ENCODE measurements around the gene VWA3A.
"Not testable (repeated sequence)": the region's sequence is repeated elsewhere in the genome, so short reads cannot be mapped to it uniquely, and the experiment has no call there.

VWA3A gene, protein sequence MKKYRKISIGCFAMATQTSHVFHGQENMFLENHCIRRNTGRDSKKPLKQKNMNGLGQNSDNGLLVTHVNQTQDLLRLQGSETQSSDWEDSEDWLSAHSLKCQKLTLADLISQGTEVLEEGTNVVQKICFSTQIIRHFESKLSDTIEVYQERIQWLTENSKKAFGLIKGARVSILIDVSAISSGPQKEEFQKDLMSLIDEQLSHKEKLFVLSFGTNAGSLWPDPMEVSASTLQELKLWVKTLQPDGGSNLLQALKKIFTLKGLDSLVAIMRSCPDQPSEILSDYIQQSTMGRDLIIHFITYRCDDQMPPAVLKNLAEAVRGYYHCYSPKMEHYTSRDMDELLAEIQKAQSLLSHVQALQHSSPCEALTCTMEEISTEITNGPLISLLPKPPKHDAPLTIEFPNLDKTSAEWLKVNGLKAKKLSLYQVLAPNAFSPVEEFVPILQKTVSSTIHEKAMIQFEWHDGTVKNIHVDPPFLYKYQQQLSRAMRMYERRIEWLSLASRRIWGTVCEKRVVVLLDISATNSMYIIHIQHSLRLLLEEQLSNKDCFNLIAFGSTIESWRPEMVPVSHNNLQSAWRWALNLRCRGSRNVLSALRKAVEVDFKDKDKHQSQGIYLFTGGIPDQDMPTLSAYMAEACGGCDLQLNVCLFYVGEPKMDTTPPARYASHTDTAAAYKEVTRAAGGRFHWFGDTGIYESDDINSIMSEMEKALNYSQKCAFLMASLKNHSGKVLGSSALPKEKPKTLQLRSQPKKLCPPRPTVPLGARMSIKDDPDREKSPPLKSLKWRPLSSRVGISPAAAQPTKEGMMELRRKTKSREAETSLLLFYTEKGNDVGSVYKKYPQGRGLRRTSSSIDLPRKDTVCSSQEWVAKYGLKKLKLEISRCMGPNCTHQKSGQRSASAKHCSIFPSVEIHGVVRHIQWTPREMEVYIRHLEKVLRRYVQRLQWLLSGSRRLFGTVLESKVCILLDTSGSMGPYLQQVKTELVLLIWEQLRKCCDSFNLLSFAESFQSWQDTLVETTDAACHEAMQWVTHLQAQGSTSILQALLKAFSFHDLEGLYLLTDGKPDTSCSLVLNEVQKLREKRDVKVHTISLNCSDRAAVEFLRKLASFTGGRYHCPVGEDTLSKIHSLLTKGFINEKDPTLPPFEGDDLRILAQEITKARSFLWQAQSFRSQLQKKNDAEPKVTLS

DNA sequence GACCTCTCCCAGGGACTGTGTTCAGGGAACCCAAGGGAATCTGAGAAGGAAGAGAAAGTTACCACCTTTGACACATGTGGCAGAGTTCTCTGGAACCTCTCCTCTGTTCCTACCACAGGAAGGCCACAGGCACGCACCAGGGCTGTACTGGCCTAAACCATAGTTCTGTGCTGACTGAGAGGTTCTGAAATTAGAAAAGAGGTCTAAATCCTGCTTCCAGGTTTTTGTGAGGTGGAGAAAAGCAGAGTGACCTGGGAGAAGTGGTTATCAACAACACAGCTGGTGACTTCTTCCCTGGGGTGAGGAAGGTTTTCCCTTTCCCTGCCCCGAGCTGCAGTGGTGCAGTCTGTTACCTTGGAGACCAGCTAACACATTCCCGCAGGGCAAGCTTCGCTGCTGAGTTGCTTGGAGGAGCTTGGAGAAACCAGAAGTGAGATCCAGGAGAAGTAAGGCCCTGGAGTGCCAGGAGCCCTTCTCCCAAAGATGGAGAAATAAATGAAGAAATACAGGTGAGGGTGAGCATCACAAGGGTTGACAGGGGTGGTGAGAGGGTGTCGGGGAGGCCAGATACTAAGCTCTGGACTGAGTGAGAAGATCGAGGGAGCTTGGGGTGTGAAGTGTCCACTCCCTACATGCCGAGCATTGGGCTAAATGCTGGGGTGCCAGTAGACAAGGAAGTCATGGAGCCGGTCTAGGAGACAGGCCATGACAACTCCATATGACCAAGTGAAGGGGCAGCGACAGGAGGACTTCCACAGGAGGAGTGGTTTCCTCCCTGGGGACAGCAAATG lies at the start of gene VWA3A:
Gene VWA3A (plus strand): TSS at position 399 of the 791 bp plus-strand sequence. CDS start 97 bp downstream, at position 496.
- no peak for DNase-seq

DNA sequence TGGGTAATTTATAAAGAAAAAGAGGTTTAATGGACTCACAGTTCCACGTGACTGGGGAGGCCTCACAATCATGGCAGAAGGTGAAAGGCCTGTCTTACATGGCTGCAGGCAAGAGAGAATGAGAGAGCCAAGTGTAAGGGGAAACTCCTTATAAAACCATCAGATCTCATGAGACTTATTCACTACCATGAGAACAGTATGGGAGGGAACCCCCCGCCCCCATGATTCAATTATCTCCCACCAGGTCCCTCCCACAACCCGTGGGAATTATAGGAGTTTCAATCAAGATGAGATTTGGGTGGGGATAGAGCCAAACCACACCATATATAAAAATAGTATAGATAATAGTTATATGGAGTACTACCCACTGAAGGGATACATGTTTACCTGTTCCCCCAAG lies 48.5 kb upstream of the VWA3A start:
- DNase-seq: not testable (repeated sequence)

DNA sequence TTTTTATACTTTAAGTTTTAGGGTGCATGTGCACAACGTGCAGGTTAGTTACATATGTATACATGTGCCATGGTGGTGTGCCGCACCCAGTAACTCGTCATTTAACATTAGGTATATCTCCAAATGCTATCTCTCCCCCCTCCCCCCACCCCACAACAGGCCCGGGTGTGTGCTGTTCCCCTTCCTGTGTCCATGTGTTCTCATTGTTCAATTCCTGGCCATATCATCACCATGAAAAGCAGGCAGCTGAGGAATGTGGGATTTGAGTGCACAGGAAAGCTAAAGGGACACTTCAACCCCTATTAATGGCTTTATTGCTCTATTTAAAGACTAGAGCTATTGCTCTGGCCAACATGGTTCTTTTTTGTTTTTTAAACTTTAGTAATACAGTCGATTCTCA lies 46.5 kb upstream of the VWA3A start:
- DNase-seq: not testable (repeated sequence)

DNA sequence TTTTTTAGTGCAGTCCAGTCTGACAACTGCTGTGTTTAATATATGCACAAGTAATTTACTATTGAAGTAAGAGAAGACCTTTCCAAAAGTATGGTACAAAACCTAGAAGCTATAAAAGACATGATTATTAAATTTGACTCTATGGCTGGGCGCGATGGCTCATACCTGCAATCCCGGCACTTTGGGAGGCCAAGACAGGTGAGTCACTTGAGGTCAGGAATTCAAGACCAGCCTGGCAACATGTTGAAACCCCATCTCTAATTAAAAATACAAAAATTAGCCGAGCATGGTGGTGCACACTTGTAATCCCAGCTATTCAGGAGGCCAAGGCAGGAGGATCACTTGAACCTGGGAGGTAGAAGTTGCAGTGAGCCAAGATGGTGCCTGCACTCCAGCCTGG lies 41.4 kb upstream of the VWA3A start:
- no peak for DNase-seq

DNA sequence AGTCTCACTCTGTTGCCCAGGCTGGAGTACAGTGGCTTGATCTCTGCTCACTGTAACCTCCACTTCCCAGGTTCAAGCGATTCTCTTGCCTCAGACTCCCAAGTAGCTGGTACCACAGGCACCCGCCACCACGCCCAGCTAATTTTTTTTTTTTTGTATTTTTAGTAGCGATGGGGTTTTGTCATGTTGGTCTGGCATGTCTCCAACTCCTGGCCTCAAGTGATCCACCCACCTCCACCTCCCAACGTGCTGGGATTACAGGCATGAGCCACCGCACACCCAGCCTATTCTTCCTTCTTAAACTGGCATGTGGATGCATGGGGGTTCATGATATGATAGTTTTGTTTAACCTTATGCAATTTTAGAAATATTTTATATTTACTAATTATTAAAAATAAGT lies 39.4 kb upstream of the VWA3A start:
- no peak for DNase-seq

DNA sequence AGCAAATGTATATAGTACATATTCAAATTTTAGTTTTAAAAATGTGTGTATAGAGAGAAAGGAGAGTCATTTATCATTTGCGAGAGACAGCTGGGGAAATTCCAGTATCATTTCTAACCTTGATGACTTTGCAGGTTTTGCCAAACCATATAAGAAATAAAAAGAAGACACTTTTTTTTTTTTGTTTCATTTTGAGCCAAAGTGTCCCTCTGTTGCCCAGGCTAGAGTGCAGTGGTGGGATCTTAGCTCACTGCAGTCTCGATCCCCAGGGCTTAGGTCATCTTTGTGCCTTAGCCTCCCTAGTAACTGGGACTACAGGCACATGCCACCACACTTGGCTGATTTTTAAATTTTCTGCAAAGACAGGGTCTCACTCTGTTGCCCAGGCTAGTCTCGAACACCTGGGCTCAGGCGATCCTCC lies 38.4 kb upstream of the VWA3A start:
- no peak for DNase-seq

DNA sequence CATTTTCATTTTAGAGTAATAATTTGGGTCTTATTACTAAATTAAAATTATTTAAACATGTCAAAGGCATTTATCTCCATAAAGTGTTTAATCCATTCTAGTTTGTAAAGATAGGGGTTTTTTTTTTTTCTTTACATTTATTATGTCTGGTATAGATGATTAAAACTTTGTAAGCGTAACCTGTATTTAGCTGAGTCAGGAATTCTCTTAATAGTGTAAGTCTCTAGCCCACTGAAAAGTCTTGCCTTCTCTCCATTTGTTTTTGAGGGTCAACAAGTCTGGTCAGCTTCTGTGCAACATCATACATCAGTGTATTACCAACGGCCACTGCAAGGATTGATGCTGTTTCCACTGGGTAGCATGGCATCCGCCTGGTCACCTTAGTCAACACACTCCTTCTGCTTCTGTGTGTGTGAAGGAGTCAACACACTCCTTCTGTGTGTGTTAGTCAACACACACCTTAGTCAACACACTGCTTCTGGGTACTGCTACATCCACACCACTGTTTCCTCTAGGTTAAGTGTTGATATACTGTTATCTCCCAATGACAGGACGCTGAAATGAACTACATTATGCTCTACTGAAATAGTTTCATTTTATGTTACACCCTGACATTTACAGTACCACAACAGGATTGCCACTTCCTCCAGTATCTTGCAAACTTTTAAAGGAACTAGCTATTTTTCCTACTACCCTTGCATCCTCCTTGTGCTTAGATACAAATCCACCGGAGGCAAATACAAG lies 37.3 kb upstream of the VWA3A start:
- DNase-seq: no peak

DNA sequence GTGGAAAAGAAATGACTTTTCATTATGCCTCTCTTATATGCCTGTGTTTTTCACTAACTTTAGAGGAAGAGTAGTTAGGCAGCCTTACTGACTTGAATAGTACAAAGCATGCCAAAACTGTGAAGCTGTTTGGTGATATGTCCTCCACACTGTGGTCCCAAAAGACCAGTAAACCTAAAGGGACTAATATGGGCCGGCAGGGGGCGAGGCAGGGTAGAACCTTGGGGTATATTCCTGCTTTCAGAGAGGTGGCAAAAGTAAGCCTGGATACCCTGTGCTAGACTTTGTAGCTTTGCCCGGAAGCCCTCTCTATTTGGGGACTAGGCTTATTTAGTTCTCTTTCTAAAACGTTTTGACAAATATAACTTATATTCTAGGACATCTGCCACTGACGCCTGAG lies 36.5 kb upstream of the VWA3A start:
- DNase-seq: no peak

DNA sequence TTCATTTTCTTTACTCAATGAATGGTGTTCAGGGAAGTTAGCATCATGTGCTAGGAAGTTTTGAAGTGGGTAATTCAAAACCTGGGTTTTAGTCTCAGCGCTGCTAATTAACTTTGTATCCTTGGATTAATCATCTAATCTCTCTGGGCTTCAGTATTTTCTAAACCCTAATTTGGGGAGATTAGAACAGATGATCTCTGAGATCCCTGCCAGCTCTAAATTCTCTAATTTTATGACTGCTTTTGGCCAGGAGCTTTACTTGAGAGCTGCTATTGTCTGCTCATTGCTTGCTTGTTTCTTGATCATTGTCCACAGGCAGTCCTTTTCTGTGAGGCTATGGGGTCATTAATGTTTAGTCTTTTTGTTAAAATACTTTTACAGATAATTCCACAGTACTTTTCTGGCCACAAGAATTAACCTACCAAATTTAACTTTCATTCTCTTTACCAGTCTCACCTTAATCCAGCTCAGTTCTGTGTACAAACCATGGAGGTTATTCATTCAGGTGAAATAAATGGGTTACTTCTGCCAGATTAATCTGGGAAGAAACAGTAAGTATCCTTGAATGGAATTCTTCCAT lies 28.4 kb upstream of the VWA3A start:
- no peak for DNase-seq

DNA sequence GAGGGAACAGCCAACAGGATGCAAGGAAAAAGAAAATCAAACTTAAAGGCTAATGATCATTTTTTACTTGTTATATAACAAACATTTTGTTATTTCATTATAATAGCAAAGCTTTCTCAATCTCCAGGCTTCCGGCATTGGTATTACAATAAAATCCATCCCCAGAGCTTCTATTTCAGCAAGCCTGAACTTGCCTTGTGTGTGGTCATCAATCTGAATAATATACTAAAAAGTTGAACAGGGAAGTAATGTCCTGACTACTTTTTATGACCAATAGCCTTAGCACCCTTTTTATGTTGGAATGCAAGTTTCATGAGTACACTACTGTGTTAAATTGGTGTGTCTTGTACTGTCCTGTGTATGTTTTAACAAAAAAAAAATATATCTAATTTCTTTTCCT lies 27.1 kb upstream of the VWA3A start:
- no peak for DNase-seq

DNA sequence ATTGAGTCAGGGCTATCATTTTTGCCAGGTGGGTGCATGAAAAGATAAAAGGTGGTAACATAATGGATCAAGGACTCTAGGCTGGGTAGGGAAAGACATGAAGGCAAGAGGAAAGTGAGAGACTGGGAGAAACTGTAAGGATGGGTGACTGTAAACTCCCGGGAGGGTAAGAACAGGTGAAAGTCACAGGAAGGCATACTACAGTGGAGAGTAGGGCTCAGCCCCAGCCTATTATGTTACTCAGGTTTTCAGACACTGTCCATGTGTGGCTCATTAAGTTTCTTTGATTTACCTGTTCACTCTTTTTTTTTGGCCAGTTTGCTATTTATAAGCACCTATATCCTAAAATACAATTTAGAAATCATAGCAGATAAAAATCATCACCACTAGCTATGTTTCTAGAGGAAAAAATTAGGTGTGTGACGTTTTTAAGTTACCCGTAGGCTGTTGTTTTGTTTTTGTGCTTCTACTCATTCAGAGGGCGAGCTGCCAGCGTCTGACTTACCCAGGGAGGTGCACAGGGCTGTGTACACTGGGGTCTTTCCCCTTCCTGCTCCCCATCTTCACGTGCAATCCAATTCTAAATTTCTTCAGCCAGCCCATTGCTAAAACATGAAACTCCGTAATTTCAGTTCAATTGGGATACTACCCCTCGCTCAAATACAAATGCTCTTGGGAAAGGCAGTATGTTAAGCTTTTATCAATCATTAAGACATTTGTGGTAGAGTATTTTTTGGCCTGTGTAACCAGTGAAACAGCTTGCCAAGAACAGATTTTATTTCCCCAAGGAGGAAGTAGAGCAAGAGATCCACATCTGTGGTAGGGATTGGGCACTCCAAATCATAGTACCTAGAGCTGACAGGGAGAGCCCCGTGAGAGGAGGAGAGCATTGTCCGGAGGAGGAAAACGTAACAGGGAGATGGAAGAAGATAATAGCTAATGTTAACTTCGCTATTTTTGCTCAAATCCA lies 21.7 kb upstream of the VWA3A start:
- no peak for DNase-seq

DNA sequence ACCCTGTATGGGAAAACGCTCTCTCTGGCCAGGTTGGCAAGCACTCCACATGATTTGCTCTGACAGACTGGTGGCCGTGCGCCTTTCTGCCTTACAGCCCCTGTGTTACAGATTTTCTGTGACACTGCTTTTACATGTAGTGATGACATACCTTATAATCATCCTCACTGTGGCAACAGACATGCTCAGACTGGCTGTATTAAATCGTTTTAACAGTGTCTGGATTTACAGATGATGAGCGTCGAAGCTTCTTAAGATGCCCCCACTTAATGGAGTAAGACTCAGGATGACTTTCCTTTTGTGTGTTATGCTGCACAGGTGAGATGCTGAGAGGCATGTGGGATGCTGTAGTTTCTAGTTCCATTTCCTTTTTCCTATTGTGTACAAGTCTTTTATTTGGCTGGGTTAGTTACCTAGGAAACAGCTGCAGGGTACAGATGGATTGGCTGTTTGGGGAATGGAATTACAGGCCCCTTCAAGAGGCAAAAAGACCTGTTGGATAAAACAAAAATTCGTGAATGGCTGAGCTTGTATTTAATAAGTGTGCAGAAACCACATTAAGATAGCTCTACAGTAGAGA lies 20.9 kb upstream of the VWA3A start:
- no peak for DNase-seq

DNA sequence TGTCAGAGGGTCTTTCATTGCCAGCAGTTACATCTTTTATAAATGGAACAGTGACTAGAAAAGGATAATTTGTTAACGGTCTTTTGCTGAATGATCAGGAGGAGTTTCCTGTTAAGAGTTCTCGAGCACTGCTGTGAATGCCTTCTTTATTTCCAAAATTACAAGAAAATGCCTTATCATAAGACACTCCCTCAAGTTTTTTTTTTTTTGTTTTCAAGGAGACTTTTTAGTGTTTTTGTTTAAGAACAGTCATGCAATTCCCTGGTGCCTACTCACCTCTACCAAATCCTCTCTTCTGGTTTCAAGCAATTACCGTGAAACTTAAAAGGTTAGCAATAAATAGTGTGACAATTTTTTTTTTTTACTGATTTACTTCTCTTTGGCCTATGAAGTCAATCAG lies 19.0 kb upstream of the VWA3A start:
- no peak for DNase-seq

DNA sequence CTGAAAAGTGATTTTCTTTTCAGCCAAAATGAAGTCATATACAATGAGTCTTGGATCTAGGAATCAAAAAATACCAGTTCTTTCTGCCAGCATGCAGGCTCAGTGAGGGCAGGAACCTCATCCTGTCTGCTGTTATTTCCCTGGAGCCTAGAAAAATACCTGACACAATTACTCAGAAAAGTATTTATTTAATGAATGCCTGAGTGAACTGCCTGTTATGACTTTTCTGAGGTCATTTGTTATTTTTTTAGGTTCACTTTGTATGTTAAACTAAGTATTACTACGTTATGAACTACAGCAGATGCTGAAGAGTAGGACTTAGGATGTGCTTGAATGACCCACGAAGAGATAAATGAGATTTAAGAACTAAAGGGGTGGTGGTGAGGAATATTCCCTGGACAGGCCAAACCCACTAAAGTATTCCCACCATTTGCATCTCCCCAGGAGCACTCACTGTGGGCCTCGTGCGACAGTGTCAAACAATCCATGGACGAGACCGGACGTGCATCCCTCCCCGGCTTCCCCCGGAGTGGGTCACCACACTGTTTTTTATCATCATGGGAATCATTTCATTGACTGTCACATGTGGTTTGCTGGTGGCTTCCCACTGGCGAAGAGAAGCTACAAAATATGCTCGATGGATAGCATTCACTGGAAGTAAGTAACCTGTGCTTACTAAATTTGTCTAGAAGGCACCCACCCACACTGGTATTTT lies 17.1 kb upstream of the VWA3A start:
- DNase-seq: no peak

DNA sequence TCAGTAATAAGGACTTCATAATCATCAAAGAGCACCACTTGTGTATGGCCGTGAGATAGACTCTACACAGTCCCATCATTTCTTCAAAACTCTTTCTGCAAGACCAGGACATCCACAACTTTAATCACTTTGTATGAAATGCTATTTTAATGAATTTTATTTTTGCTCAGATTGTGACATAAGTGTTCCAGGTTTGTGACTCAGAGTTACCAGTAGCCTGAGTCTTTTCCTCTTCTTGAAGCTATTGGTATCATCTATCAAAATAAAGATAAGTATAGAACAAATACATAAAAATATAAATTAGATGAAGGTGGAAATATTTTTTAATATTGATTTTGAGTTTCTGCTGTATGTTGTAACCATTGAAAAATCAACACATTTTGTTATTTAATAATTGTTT lies 16.6 kb upstream of the VWA3A start:
- no peak for DNase-seq

DNA sequence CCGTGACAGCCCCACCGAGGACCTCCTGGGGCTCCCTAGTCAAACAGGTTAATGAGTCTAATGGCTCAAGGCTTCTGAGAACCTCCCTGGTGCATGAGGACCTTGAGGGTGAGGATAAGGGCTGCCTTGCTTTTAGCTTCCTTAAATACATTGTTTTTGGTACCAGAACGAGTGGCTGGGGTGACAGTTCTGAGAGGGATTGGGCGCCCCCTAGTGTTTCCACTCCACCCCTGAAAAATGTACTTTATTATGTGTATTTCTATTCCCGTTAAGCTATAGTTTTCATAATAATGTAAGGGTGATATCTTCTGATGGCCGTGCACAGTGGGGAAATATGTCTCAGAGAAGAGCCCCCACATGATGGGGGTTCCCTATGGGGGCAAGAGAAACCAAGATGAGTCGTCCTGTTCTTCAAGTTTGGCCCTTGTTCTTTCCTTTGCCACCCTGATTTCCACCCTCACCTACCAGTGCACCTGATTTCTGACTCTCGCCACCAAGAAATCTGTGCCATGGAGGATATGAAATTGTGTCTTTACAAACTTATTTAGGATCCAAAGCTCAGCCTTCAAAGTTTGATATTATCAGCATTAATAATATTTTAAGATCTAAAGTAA lies 14.5 kb upstream of the VWA3A start:
- peak; percentile 12 to 19 for DNase-seq

DNA sequence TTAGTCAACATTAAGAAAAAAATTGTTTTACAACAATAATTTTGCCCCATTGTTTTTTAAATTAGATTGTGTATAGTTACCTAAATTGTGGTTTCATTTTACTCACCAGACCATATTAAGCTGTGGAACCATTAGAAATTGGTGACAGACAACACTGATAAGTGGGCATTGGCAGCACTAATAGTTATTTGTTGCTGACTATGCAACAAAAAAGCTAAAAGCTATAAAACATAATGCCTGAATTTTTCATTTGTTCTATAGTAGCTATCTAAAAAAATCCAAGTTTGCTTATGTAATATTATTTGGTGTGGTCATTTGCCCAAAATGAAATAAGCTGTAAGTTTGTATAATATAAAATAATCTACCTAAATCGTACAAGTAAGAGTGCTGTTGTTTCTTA lies 13.7 kb upstream of the VWA3A start:
- DNase-seq: no peak

DNA sequence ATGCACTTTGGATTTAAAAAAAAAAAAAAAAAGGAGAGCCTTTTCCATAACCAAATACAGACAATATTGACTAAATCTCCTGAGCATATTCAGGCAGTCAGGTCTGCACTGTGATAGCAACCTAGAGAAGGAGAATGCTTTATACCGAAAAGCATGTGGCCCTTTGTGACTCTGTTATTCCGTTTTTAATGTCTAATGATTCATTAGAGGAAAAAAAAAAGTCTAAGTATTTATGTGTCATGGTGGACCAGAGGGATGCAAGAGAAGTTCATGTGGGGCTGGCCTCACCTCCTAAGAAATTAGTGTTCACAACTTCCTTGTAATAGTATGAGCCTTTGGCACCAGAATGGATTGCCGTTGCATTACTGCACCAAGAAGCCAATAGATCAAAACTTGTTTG lies 11.3 kb upstream of the VWA3A start:
- DNase-seq: no peak

DNA sequence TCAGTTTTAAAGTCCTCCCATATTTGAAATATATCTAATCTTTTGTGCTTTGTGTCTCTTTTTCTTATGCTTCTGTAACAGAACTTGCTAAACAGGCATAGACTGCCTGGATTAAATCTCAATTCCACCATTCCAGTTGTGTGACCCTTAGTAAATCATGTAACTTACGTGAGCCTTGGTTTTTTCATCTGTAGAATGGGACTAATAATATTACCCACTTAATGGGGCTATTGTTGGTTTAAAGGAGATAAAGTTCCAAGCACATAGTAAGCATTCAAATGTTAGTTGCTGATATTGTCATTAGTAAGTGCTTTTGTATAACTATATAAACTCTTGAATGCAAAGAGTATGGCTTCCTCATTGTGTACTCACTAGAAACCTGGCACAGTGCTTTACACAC lies 5.9 kb upstream of the VWA3A start:
- no peak for DNase-seq
